ENCODE data around the gene CDH23.

CDH23 gene

DNA sequence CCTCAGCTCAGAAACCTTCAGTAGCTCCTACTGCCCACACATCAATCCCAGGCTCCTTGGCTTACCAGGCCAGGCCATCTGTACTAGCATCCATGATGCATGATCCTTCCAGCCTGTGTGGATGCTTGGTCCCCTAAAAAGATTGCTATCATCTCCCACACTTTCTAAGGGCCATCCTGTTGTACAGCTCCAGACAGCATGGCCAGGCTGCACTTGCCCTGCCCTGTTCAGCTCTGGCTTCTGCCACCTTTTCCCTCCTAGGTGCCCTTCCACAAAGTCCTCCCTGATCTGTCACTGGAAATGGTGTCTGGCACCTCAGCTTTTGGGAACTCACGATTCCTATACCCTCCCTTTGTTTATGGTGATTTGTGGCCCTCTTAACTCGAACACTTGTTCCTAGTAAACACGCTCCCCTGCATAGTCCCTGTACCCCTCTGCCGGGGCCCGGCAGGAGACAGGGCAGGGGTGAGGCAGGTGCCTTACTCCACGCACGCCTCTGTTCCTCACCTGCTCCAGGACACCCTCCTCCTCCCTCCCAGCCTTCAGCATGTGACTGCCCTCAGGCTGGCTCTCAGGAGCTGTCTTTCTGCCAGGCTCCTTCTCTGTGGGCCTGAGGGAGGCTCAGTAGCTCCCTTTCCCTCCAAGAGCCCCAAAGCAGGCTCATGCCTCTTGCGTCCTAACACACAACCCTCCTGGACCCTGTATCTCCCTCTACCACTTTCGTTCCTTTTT is 71.8 kb downstream of the CDH23 start:
- no peak for DNase-seq

DNA sequence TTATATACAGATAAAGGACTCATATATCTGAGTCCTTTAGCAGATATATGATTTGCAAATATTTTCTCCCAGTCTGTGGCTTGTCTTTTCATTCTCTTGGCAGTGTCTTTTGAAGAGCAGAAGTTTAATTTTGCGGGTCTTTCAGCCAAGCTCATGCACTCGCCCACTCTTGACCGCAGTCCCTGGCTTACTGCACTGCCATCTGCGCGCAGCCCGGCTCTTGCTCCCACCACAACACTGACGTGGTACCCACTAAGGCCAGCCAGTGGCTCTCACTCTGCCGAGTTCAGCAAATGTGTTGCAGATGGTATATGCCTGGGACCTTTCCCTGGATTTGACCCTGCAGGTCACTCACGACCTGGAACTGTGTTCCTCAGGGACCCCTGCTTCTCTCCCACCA is 74.3 kb downstream of the CDH23 start:
- DNase-seq, result no peak

DNA sequence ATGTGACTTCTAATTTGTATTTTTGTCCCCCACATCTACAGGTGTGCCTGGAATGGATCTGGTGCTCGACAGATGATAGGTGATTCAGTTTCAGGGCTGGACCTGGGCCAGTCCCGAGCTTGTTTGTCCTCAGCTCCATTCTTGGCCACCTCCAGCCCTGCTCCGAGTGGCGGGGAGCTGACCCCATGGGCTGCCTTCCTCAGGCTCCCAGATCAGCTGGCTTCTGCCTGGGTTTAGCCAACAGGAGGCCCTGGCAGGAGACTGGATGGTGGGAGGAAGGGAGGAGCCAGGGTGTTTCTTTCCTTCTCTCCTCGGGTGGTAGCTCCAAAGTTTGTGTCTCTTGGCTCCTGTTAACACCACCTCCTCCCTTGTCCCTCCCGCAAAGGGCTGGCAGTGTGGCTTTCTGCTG is 75.2 kb downstream of the CDH23 start:
- no peak for DNase-seq

DNA sequence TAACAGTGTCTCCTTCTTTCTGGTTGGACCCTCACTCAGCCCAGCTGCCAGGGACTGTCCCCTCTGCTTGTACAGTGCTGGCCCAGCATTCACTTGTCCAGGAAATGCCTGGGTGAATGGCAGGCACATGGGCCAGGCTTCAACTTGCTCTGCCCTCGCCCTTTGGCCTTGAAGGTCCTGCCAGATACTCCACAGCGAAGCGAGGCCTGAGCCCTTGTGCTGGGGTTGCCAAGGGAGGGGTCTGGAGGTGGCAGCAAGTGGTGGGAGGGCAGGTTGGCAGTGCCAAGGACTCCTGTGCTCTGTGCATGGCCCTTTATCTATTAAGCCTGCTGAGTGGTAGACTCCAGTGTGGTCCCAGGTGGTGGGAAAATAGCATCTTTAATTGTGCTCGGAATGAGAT is 75.7 kb downstream of the CDH23 start:
- DNase-seq, result no peak

DNA sequence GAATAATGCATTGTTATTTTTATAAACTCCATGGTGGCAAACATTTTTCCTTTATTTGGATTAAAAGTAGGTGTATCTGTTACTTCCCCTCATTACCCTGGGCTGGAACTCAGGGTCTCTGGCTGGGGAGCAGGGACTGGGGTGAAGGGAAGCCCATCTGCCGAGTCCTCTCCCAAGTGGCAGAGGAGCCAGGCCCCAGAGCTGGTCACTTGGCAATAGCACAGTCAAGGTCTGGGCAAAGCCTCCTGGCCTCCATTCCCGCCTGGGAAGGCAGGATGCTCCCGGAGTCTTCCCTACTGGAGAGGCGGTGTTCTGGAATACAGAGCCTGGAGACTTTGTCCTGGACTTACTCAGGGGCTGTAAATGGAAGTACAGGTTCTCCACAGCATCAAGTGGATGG is 76.2 kb downstream of the CDH23 start:
- no peak for DNase-seq

DNA sequence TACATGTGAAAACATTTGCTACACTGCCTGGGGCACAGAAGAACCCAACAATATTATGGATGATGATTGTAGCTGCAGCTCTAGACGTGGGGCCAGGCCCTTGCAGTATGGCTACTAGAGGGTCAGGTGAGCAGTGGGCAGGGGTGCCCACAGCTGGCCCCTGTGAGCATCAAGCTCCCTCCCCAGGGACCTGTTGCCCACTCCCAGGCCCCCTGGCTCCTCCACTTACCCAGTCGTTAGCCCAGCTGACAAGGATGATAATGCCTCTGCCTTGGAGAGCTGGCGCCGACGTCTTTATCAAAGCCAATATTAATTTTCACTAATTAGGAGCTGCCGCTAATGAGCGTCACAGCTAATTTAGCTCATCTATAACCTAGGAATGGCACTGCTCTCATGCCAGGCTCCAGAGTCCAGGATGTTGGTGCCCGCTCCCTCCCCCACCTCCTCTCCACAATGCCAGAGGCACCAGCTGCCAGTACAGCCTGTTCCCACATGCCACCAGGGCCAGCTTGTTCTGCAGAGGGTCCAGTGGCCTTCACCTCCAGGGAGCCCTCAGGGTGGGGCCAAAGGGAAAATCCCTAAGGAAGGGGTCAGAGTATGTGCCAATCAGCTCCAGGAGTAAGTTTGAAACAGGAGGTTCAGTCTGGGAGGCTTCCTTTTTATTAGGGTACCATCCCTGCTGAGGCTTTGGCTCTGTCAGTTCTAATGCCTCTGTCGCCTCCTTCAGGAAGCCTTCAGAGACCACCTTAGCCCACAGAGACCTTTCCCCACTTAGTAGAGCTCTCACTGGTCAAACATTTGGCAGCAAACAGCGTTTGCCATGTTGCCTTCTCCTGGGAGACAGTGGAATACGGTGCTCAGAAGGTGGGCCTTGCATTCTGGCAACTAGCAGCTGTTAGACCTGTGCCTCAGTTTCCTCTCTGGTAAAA is 77.2 kb downstream of the CDH23 start:
- no peak for DNase-seq

DNA sequence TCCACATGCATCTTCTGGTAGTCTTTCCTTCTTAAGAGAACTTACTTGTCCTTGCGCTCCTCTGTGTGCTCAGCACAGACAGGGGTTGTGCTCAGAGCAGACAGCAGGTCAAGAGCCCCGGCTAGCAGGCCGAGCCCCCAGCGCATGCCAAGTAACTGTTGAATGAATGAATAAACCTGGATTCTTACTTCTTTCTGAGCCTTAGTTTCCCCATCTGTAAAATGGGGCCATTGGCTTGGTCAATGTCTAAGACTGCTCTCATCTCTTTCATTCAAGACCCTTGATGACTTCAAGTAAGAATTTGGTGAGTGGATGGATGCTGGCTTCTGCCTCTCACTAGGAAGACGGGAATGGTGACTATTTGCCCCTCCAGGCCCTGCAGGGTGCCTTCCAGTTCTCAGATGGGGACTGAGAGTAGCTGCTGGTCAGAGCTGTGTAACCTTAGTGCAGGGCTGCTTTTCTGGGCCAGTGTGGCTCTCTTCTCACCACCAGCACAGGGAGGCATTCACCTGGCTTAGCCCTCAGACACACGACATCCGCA is 78.1 kb downstream of the CDH23 start:
- no peak for DNase-seq

DNA sequence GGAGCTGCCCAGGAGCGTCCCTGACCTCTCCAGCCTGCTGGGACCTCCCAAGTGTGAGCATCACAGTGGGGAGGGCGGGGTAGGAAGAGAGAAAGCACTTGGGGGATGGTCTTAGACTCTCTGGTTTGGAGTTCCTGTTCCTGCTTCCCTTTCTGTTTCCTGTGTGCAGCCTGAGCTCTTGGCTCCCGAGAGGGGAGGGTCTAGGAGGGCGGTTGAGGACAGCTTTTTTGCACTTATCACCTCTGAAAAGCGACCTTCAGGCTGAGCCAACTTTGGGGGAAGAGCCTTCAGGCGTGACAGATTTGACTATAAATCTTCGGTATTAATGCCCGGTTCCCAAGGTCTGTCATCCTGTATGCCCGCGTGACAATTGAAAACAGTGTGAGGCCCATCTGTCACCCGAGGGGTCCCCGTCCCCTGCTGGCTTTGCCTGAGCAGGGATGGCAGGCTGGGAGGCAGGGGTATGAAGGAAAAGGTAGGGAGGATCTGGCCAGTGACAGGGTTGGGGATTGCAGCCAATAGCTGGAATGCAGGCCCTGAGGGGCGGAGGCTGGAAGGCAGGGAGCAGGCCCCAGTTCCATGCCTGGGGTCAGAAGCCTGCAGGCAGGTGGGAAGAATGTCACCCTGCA is 78.6 kb downstream of the CDH23 start:
- no peak for DNase-seq

DNA sequence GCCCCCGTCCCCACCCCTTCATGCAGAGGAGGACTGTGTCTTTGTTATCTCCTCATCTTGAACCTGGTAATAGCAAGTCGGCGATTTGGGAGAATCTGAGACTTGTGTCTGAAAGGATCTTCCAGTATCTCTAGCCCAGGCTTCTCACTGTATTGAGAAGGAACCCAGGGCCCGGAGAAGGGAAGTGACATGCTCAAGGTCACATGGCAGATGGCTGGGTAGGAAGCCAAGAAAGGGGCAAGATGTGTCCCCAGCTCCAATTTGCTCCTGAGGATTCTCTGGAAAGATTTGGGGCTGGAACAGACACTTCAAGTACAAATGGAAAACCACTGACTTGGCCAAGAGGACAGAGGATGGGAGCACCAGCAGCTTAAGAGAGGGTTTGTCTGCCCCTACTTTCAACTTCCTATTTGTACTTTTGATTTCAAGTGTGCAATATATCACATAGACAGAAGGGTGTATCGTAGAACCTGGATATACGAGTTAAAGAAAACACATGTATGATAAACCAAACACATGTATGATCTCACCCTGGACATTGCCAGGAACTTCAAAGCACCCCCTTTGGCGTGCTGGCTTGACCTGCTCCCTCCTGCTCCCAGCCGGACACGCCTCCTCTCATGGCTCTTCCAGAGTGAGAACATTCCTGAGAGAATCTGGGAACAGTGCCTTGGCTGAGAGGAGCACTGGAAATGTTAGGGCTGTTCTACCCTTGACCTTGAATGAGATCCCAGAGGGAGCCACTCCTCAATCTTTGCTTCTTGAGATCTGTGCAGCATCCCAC is 79.7 kb downstream of the CDH23 start:
- DNase-seq, result no peak

DNA sequence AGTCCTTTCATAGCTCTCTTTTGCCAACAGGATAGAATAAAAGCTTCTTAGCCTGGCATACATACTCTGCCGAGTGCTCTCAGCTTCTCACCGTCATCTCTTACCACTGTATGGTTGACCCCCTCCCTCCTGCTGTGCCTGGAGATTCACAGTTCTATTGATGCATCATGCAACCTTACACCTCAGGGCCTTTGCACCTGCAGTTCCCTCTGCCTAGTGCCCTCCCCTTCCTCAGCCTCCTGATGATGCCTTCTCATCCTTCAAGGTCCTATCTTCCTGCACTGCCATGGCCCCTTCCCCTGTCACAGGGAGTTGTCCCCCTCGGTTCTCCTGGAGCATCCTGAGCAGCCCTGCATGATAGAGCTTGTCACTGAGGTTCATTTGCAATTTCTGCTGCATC is 81.5 kb downstream of the CDH23 start:
- no peak for DNase-seq

DNA sequence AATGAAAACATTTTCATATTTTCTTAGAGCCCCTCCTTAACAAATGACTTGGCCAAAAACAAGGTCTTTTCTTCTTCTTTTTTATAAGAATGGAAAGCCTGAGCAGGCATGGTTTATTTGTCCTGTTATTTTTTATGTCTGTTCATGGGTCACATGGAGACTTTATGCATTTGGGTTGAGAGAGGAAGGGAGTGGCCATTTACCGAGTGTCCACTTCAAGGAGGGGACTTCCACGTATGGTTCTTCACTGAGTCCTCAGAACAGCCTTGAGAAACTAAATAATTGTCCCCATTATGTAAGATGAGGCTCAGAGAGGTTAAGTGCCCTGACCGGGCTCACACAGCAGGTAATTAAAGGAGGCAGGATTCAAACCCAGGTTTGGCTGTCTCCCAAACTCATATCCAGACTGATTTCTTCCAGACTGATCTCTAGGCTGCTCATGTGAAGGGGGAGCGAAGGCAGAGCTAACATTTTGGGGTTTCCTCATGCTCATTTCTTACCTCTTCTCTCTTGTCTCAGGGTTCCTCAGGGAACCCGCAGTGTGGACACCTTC is 82.2 kb downstream of the CDH23 start:
- DNase-seq, result no peak

DNA sequence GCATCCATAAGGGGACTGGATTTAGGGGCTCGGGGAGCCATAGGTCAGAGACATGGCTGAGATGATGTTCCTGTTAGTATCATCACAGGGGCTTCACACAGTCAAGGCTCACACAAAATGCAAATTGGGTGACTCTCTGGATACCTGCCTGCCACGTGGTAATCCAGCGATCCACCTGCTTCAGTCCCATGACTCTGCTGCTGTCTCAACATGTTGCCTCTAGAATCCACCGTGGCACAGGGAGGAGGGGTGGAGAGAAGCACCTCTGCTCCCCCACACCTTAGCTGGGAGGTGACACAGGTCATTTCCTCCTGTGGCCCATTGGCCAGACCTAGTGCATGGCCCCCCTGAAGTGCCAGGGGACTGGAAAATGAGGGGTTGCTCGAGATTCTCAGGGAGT is 83.1 kb downstream of the CDH23 start:
- no peak for DNase-seq

DNA sequence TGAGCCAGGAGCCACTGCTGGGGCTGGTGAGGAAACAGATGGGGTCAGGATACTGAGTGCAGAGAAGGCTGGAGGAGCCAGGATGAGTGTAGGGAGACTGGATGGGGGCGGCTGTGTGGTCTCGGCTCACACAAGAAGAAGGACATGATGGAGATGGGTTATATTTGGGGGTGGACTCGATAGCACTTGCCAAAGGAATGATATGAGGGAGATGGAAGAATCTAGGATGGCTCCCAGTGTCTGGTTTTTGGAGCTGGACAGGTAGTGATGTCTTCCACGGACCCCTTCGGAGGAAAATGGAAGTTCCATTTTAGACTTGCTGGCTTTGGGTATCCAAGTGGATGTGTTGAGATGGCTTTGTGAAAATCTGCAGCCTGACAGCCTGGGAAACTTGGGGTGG is 83.9 kb downstream of the CDH23 start:
- no peak for DNase-seq

DNA sequence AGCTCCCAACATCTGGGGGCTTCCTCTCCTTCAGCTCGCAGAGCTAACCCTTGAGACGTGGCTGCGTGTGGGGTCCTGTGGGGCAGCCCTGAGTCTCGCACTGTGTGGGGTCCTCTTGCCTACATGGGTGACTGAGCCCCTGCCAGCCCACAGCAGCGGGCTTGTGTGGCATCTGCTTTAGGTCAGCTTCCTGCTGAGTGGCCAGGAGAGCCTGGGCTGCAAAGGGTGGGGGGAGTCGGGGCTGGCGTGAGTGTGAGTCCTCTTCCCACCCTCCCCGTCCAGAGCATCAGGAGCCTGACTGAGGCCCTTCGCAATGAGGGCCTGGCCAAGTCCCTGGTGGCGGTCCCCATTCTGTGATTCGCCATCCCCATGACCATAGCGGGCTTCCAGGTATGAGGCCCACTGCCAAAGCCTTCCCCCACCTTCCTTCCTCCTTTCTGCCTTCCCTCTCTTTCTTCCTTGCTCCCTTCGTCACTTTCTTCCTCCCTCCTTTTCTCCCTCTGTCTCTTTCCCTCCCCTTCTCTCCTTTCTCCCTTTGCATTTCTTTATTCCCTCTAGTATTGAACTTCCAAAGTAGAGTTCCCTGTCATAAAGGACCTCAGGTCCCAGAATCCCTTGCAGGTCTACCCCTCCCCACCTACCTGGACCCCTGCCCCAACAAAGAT is 85.2 kb downstream of the CDH23 start:
- DNase-seq, result no peak

DNA sequence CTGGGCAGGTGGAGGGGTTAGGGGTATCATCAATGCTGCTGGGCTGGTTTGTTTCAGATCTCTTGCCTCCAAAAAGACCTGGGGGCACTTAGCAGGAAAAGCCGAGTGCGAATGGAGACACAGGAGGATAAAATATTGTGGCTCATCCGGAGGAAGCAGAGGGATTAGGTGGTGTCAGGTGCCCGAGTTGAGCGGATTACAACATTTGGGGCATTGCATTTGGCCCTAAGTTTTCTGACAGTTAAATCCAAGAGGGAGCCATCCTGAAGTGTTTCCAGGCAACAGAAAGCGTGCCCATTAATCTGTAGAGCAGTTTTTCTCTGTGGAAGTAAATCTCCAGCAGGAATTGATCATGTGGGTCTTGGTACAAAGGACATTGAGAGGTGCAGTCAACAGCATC is 85.9 kb downstream of the CDH23 start:
- DNase-seq, result no peak

DNA sequence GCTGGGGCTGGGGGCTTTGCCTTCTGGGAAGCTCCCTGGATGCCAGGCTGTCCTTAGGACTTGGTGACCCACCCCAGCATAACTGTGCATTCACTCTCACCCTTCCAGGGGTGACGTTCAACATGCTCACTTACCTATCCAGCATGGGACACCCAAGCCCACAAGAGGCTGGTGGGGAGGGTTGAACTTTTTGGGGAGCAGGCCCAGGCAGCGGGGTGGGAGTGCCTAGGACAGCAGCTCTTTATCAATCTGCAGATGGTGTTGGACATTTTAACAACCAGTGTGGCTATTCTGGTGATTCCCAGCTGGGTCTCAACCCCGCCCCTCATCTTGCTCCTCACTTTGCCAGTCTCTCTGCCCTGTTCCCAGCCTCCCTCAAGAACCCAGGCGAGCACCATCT is 86.4 kb downstream of the CDH23 start:
- no peak for DNase-seq

DNA sequence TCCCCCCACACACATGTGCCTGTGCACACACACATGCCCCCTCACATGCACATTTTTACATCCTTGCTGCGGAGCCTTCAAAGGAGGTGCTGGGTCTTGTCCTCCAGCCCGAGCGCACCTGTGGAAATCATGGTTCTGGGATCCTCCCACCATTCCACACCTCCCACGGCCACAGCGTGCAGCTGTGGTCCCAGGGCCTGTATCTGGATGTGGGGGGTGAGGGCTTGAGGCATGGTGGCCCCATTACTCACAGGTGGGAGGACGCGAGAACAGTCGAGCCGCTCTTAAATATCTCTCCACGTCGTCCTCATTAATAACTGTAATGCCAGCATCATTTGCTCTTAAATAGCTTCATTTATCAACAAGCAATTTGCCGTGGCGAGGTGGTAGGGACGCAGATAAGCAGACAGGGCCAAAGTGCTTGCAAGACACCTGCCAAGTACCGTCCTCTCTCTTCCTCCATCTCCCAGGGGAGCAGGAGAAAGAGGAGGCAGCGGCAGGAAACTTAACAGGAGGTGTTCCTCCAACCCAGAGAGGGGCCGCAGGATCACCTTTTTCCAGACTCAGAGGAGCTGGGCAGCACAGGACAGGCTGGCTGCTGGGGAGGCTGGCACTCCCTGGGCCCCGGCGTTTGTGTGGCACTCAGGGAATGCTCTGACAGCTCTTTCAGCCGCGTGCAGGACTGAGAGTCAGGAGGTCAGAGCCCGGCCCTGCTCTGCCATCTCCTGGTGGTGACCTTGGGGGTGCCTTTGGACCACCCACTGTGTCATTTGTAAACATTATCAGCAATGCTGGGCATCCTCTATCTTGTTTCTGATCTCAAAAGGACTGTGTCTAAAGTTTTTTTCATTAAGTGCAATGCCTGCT is 87.4 kb downstream of the CDH23 start:
- DNase-seq, result no peak

DNA sequence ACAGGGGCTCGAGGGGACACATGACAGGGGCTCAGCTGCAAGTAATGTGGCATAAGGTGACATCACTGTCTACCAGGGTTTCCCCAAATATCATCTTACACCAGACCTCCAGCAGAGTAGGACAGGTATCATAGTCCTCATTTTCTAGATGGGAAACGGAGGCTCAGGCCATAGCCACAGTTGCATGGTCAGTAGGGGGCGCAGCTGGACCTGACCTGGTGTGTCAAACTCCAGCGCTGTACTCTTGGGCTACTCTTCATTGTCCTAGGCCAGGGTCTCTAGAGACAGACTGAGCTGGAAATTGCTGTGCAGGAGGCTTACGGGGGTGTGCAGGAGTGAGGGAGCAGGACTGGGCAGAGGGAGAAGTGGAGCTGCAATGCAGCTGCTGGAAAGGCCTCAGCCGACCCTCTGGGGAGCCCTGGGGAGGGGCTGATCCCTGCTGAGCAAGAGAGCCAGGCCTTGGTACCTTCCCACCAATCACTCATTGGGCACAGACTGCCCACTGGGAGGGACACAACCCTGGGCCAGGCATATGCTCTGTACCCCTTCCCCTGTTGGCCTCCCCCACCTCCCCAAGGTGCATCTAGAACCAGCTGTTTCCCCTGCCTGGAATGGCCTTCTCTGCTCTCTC is 89.9 kb downstream of the CDH23 start:
- DNase-seq, result peak; percentile 40

DNA sequence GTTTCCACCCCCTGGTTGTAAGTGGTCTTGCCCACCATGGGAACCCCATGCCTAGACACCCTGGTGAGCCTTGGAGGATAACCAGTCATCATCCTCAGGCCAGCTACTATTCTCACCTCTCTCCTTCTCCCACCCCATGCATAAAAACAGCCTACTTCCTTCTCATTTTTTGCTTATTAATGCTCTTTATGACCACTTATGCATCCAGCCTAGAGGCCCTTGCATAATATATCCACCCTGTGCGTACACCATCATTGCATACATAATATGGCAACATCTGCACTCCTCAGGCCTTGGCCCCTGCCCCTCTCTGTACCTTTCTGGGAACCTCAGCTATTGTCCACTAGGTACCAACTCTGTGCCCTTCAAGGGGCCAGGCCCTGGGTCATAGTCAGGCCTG is 91.0 kb downstream of the CDH23 start:
- no peak for DNase-seq

DNA sequence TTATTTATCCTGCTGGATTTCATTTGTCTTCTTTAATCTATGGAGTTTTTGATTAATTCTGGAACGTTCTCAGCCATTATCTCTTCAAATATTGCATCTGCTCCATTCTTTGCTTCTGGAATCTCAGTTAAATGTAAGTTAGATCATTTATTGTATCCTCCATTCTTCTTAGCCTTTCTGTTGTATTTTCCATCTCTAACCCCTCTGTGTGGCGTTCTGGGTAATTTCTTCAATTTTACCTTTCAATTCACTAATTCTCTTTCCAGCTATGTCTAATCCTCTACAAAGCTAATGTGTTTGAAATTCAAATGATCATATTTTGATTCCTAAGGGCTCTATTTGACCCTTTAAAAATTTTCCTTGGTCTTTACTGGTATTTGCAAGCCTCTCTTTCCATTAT is 92.4 kb downstream of the CDH23 start:
- no peak for DNase-seq
